ENCODE results near the gene EVA1A.
A peak's percentile ranks its signal among the peaks of the same experiment; 100 is the strongest.

EVA1A gene

GRCh38 chr2:75564026-75564688 lies 3.4 kb upstream of the EVA1A start:
- Histone ChIP-seq H3K9me3 (ENCODE audit: control insufficient read depth in 5 of 5, low read length in 5 of 5) (no peaks in the 10 kb centered on the region), H3K4me1 (ENCODE audit: control insufficient read depth in 5 of 5, insufficient read depth in 5 of 5, low read length in 5 of 5) (peaks cover 0 to 18% (median 10%) of the 10 kb centered on the region in 5 donors), H3K27me3 (ENCODE audit: control insufficient read depth in 5 of 5, insufficient read depth in 4 of 5, low read length in 5 of 5) (peaks cover 0 to 11% (median 7%) of the 10 kb centered on the region in 5 donors), H3K36me3 (ENCODE audit: control insufficient read depth in 5 of 5, insufficient read depth in 5 of 5, low read length in 5 of 5) (no peaks in the 10 kb centered on the region), H3K27ac (ENCODE audit: low read depth, low read length) (no peak overlapping the region), H3K9ac (ENCODE audit: low read length in 5 of 5) (no peak overlapping the region), H3K4me3 (ENCODE audit: low read depth in 1 of 5, low read length in 5 of 5) (no peak overlapping the region)

GRCh38 chr2:75563591-75563990 lies 2.9 kb upstream of the EVA1A start:
- H3K4me3 ChIP-seq (ENCODE audit: low read depth in 1 of 5, low read length in 5 of 5): no peak overlapping the region
- H3K27me3 ChIP-seq (ENCODE audit: control insufficient read depth in 5 of 5, insufficient read depth in 4 of 5, low read length in 5 of 5): peaks cover 0 to 11% (median 7%) of the 10 kb centered on the region in 5 donors
- no peak overlapping the region for H3K27ac ChIP-seq (ENCODE audit: low read depth, low read length)
- H3K9me3 ChIP-seq (ENCODE audit: control insufficient read depth in 5 of 5, low read length in 5 of 5): no peaks in the 10 kb centered on the region
- H3K9ac ChIP-seq (ENCODE audit: low read length in 5 of 5): no peak overlapping the region
- H3K4me1 ChIP-seq (ENCODE audit: control insufficient read depth in 5 of 5, insufficient read depth in 5 of 5, low read length in 5 of 5): peaks cover 0 to 20% (median 10%) of the 10 kb centered on the region in 5 donors
- no peaks in the 10 kb centered on the region for H3K36me3 ChIP-seq (ENCODE audit: control insufficient read depth in 5 of 5, insufficient read depth in 5 of 5, low read length in 5 of 5)

- Histone ChIP-seq H3K27me3 (ENCODE audit: control insufficient read depth in 5 of 5, insufficient read depth in 4 of 5, low read length in 5 of 5) (peaks cover 0 to 11% (median 9%) of the 10 kb centered on the region in 5 donors), H3K9me3 (ENCODE audit: control insufficient read depth in 5 of 5, low read length in 5 of 5) (no peaks in the 10 kb centered on the region), H3K4me3 (ENCODE audit: low read depth in 1 of 5, low read length in 5 of 5) (no peak overlapping the region), H3K27ac (ENCODE audit: low read depth, low read length) (no peak overlapping the region), H3K36me3 (ENCODE audit: control insufficient read depth in 5 of 5, insufficient read depth in 5 of 5, low read length in 5 of 5) (no peaks in the 10 kb centered on the region), H3K4me1 (ENCODE audit: control insufficient read depth in 5 of 5, insufficient read depth in 5 of 5, low read length in 5 of 5) (peaks cover 0 to 20% (median 10%) of the 10 kb centered on the region in 5 donors), H3K9ac (ENCODE audit: low read length in 5 of 5) (no peak overlapping the region)
Observed at GRCh38 chr2:75562513-75562864, 1.8 kb upstream of the EVA1A start.

GRCh38 chr2:75561566-75562512 lies 1.1 kb upstream of the EVA1A start:
- Histone ChIP-seq H3K9me3 (ENCODE audit: control insufficient read depth in 5 of 5, low read length in 5 of 5) (no peaks in the 10 kb centered on the region), H3K9ac (ENCODE audit: low read length in 5 of 5) (no peak overlapping the region), H3K4me1 (ENCODE audit: control insufficient read depth in 5 of 5, insufficient read depth in 5 of 5, low read length in 5 of 5) (peaks cover 0 to 20% (median 10%) of the 10 kb centered on the region in 5 donors), H3K36me3 (ENCODE audit: control insufficient read depth in 5 of 5, insufficient read depth in 5 of 5, low read length in 5 of 5) (no peaks in the 10 kb centered on the region), H3K27me3 (ENCODE audit: control insufficient read depth in 5 of 5, insufficient read depth in 4 of 5, low read length in 5 of 5) (peaks cover 0 to 11% (median 10%) of the 10 kb centered on the region in 5 donors), H3K27ac (ENCODE audit: low read depth, low read length) (no peak overlapping the region), H3K4me3 (ENCODE audit: low read depth in 1 of 5, low read length in 5 of 5) (no peak overlapping the region)

- H3K27me3 ChIP-seq (ENCODE audit: control insufficient read depth in 5 of 5, insufficient read depth in 4 of 5, low read length in 5 of 5): peaks cover 0 to 11% (median 10%) of the 10 kb centered on the region in 5 donors
- no peak overlapping the region for H3K27ac ChIP-seq (ENCODE audit: low read depth, low read length)
- peak overlapping the region in 1 of 5 donors; percentile 55 for H3K9ac ChIP-seq (ENCODE audit: low read length in 5 of 5)
Observed at GRCh38 chr2:75560022-75560767, 544 bp downstream of the EVA1A start.

GRCh38 chr2:75559680-75560021 lies 1.1 kb downstream of the EVA1A start:
- no peak overlapping the region for H3K27ac ChIP-seq (ENCODE audit: low read depth, low read length)
- no peaks in the 10 kb centered on the region for H3K9me3 ChIP-seq (ENCODE audit: control insufficient read depth in 5 of 5, low read length in 5 of 5)
- peak overlapping the region in 1 of 5 donors; percentile 55 for H3K9ac ChIP-seq (ENCODE audit: low read length in 5 of 5)
- peak overlapping the region in 4 of 5 donors; percentile 16 to 65 (median 58) for H3K4me3 ChIP-seq (ENCODE audit: low read depth in 1 of 5, low read length in 5 of 5)
- H3K27me3 ChIP-seq (ENCODE audit: control insufficient read depth in 5 of 5, insufficient read depth in 4 of 5, low read length in 5 of 5): peaks cover 3 to 11% (median 10%) of the 10 kb centered on the region in 5 donors
- peaks cover 0 to 20% (median 10%) of the 10 kb centered on the region in 5 donors for H3K4me1 ChIP-seq (ENCODE audit: control insufficient read depth in 5 of 5, insufficient read depth in 5 of 5, low read length in 5 of 5)
- no peaks in the 10 kb centered on the region for H3K36me3 ChIP-seq (ENCODE audit: control insufficient read depth in 5 of 5, insufficient read depth in 5 of 5, low read length in 5 of 5)

More at GRCh38 chr2:75560022-75560767, 544 bp downstream of the EVA1A start:
- H3K9me3 ChIP-seq (ENCODE audit: control insufficient read depth in 5 of 5, low read length in 5 of 5): no peaks in the 10 kb centered on the region
- H3K4me3 ChIP-seq (ENCODE audit: low read depth in 1 of 5, low read length in 5 of 5): peak overlapping the region; percentile 16 to 65 (median 61)
- peaks cover 0 to 20% (median 10%) of the 10 kb centered on the region in 5 donors for H3K4me1 ChIP-seq (ENCODE audit: control insufficient read depth in 5 of 5, insufficient read depth in 5 of 5, low read length in 5 of 5)
- no peaks in the 10 kb centered on the region for H3K36me3 ChIP-seq (ENCODE audit: control insufficient read depth in 5 of 5, insufficient read depth in 5 of 5, low read length in 5 of 5)

GRCh38 chr2:75558786-75559679 lies 1.7 kb downstream of the EVA1A start:
- Histone ChIP-seq H3K4me3 (ENCODE audit: low read depth in 1 of 5, low read length in 5 of 5) (no peak overlapping the region), H3K27me3 (ENCODE audit: control insufficient read depth in 5 of 5, insufficient read depth in 4 of 5, low read length in 5 of 5) (peaks cover 3 to 11% (median 10%) of the 10 kb centered on the region in 5 donors), H3K4me1 (ENCODE audit: control insufficient read depth in 5 of 5, insufficient read depth in 5 of 5, low read length in 5 of 5) (peaks cover 0 to 20% (median 10%) of the 10 kb centered on the region in 5 donors), H3K9me3 (ENCODE audit: control insufficient read depth in 5 of 5, low read length in 5 of 5) (no peaks in the 10 kb centered on the region), H3K36me3 (ENCODE audit: control insufficient read depth in 5 of 5, insufficient read depth in 5 of 5, low read length in 5 of 5) (no peaks in the 10 kb centered on the region), H3K9ac (ENCODE audit: low read length in 5 of 5) (no peak overlapping the region), H3K27ac (ENCODE audit: low read depth, low read length) (no peak overlapping the region)

GRCh38 chr2:75558136-75558535 lies 2.6 kb downstream of the EVA1A start:
- Histone ChIP-seq H3K4me3 (ENCODE audit: low read depth in 1 of 5, low read length in 5 of 5) (no peak overlapping the region), H3K9ac (ENCODE audit: low read length in 5 of 5) (no peak overlapping the region), H3K27ac (ENCODE audit: low read depth, low read length) (no peak overlapping the region), H3K4me1 (ENCODE audit: control insufficient read depth in 5 of 5, insufficient read depth in 5 of 5, low read length in 5 of 5) (peaks cover 0 to 20% (median 10%) of the 10 kb centered on the region in 5 donors), H3K27me3 (ENCODE audit: control insufficient read depth in 5 of 5, insufficient read depth in 4 of 5, low read length in 5 of 5) (peaks cover 3 to 11% (median 10%) of the 10 kb centered on the region in 5 donors), H3K36me3 (ENCODE audit: control insufficient read depth in 5 of 5, insufficient read depth in 5 of 5, low read length in 5 of 5) (no peaks in the 10 kb centered on the region), H3K9me3 (ENCODE audit: control insufficient read depth in 5 of 5, low read length in 5 of 5) (no peaks in the 10 kb centered on the region)

Measured in subcutaneous abdominal adipose tissue (tissue), 5 donors.